ENCODE results near the gene PTPRE. TPM values are rescaled to one million over a fixed set of nuclear protein-coding genes. Genes with fewer than 3 reads are reported as not detected.
"Not testable (repeated sequence)": the region's sequence is repeated elsewhere in the genome, so short reads cannot be mapped to it uniquely, and the experiment has no call there.

The PTPRE gene
- total and polyA plus RNA-seq, 2 donors from 2014 or later = 1.1 to 25.7 TPM

DNA sequence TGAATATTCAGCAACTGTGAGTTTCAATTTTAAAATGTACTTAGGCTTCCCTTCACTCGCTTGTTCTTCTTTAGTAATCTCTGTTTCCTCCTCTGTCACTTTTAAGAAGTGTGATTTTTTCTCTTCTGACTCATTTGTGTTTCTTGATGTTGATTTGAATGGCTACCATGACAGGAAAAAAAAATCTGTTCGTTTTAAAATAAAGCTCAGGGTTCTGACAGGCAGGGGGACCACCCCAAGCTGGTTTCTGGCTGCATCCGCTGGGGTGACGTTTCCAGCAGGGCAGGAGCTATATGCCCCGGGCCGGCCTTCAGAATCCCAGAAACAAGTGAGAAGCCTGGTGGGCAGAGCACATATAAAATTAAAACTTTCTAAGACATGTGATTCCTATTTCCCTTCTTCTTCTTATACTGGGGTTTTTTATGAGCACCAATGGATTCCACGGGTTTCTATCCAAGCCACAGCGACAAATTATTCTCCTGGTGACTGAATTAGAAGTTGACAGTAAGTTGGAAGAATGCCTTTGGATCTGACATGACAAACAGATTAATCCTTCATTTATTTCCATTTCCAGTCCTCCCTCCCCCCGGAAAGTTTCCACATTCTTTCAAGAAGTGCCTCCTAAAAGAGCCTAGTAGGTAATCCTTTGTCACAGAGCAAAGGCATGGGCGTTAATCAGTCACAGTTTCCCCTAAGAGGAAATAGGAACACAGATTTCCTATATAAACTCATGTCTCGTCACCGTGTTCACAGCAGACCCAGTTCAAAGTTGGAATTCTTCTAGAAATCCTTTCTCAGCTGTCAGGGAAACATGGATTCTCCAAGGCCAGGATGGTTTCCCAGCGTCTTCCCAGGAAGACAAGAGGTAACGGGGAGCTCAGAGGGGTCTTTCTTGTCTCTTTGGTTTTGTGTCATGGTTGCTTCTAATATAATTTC lies 79.9 kb downstream of the PTPRE start:
- H3K4me3 ChIP-seq (ENCODE audit: low read length in 3 of 3) = no peak overlapping the region
- intact Hi-C loops (cut with DNase I) = no loop called here
- H3K9me3 ChIP-seq (ENCODE audit: control insufficient read depth in 2 of 3, insufficient read depth in 1 of 3, low read length in 3 of 3) = no peaks in the 10 kb centered on the region
- H3K27me3 ChIP-seq (ENCODE audit: control insufficient read depth, insufficient read depth, low read length) = no peaks in the 10 kb centered on the region
- FAIRE-seq (no peak), DNase-seq (peak in 1 of 5 donors; percentile 55)
- no peak overlapping the region for H3K9ac ChIP-seq (ENCODE audit: low read length in 3 of 3)
- TF ChIP-seq CTCF (IDR thresholded peaks at IDR 0.05; ENCODE audit: borderline replicate concordance, extremely low read depth, insufficient read depth) = no peak
- peaks cover 0 to 2% (median 0%) of the 10 kb centered on the region in 3 donors for H3K4me1 ChIP-seq (ENCODE audit: control insufficient read depth in 2 of 3, insufficient read depth in 2 of 3, low read depth in 1 of 3, low read length in 3 of 3)
- peak overlapping the region in 1 of 2 donors; percentile 45 for H3K27ac ChIP-seq (ENCODE audit: low read depth in 2 of 2, low read length in 2 of 2)
- H3K36me3 ChIP-seq (ENCODE audit: control insufficient read depth in 2 of 3, insufficient read depth in 3 of 3, low read length in 3 of 3) = no peaks in the 10 kb centered on the region

- FAIRE-seq = no peak
- Histone ChIP-seq H3K36me3 (ENCODE audit: control insufficient read depth in 2 of 3, insufficient read depth in 3 of 3, low read length in 3 of 3) (no peaks in the 10 kb centered on the region), H3K4me1 (ENCODE audit: control insufficient read depth in 2 of 3, insufficient read depth in 2 of 3, low read depth in 1 of 3, low read length in 3 of 3) (peaks cover 0 to 2% (median 0%) of the 10 kb centered on the region in 3 donors), H3K9me3 (ENCODE audit: control insufficient read depth in 2 of 3, insufficient read depth in 1 of 3, low read length in 3 of 3) (no peaks in the 10 kb centered on the region), H3K27ac (ENCODE audit: low read depth in 2 of 2, low read length in 2 of 2) (peak overlapping the region in 1 of 2 donors; percentile 45), H3K27me3 (ENCODE audit: control insufficient read depth, insufficient read depth, low read length) (no peaks in the 10 kb centered on the region), H3K9ac (ENCODE audit: low read length in 3 of 3) (no peak overlapping the region), H3K4me3 (ENCODE audit: low read length in 3 of 3) (no peak overlapping the region)
- no peak for TF ChIP-seq CTCF (IDR thresholded peaks at IDR 0.05; ENCODE audit: borderline replicate concordance, extremely low read depth, insufficient read depth)
- no peak for DNase-seq
- intact Hi-C loops (cut with DNase I) = no loop called here
Observed at GRCh38 chr10:127987467-127988380, 80.8 kb downstream of the PTPRE start.

GRCh38 chr10:127989481-127990012 lies 82.6 kb downstream of the PTPRE start:
- Histone ChIP-seq H3K36me3 (ENCODE audit: control insufficient read depth in 2 of 3, insufficient read depth in 3 of 3, low read length in 3 of 3) (no peaks in the 10 kb centered on the region), H3K4me1 (ENCODE audit: control insufficient read depth in 2 of 3, insufficient read depth in 2 of 3, low read depth in 1 of 3, low read length in 3 of 3) (peaks cover 0 to 2% (median 0%) of the 10 kb centered on the region in 3 donors), H3K4me3 (ENCODE audit: low read length in 3 of 3) (no peak overlapping the region), H3K9me3 (ENCODE audit: control insufficient read depth in 2 of 3, insufficient read depth in 1 of 3, low read length in 3 of 3) (no peaks in the 10 kb centered on the region), H3K9ac (ENCODE audit: low read length in 3 of 3) (no peak overlapping the region), H3K27ac (ENCODE audit: low read depth in 2 of 2, low read length in 2 of 2) (no peak overlapping the region), H3K27me3 (ENCODE audit: control insufficient read depth, insufficient read depth, low read length) (no peaks in the 10 kb centered on the region)
- intact Hi-C loops (cut with DNase I) = no loop called here
- DNase-seq (no peak), FAIRE-seq (no peak)
- TF ChIP-seq CTCF (IDR thresholded peaks at IDR 0.05; ENCODE audit: borderline replicate concordance, extremely low read depth, insufficient read depth) = no peak

DNA sequence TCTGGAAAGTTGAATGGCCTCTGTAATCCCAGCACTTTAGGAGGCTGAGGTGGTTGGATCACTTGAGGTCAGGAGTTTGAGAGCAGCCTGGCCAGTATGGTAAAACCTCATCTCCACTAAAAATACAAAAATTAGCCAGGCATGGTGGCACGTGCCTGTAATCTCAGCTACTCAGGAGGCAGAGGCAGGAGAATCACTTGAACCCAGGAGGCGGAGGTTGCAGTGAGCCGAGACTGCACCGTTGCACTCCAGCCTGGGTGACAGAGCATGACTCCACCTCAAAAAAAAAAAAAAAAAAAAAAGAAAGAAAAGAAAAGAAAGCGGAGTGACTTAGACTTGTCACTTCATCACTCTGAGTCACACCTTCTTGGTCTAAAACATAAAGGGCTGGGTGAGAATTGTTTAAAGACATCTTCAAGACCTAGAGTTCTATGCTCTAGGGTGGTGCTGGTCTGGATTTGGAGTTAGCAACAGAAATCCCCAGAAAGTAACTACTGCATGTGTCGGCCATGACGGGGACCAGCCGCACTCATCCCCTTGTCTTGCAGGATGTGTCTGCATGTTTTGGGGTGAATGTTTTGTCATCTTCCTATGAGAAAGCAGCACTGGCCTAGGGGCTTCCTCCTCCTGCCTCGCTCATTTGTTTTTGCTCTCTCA lies 83.4 kb downstream of the PTPRE start:
- H3K9ac ChIP-seq (ENCODE audit: low read length in 3 of 3); FAIRE-seq; H3K4me3 ChIP-seq (ENCODE audit: low read length in 3 of 3); H3K27me3 ChIP-seq (ENCODE audit: control insufficient read depth, insufficient read depth, low read length); H3K9me3 ChIP-seq (ENCODE audit: control insufficient read depth in 2 of 3, insufficient read depth in 1 of 3, low read length in 3 of 3); intact Hi-C loops (cut with DNase I); H3K4me1 ChIP-seq (ENCODE audit: control insufficient read depth in 2 of 3, insufficient read depth in 2 of 3, low read depth in 1 of 3, low read length in 3 of 3); H3K36me3 ChIP-seq (ENCODE audit: control insufficient read depth in 2 of 3, insufficient read depth in 3 of 3, low read length in 3 of 3); DNase-seq: not testable (repeated sequence)
- H3K27ac ChIP-seq (ENCODE audit: low read depth in 2 of 2, low read length in 2 of 2) = peak overlapping the region in 1 of 2 donors; percentile 35
